ENCODE data around the gene MAP3K14. TPM values are rescaled to one million over a fixed set of nuclear protein-coding genes. Genes with fewer than 3 reads are reported as not detected.

Gene MAP3K14
- total RNA-seq, 1 experiment from 2014 or later: 10.0 TPM

- Mint-ChIP-seq H3K4me1 (ENCODE audit: low read depth, unreplicated experiment) (no peaks in the 10 kb centered on the region), H3K27me3 (ENCODE audit: insufficient read depth, unreplicated experiment) (no peaks in the 10 kb centered on the region), H3K36me3 (ENCODE audit: insufficient read depth, unreplicated experiment) (no peaks in the 10 kb centered on the region), H3K27ac (ENCODE audit: unreplicated experiment) (no peak overlapping the region), H3K4me3 (ENCODE audit: unreplicated experiment) (no peak overlapping the region), H3K9me3 (ENCODE audit: unreplicated experiment) (no peaks in the 10 kb centered on the region)
- Histone ChIP-seq H3K36me3 (ENCODE audit: control insufficient read depth, insufficient read depth, low read length) (no peaks in the 10 kb centered on the region), H3K4me1 (no peaks in the 10 kb centered on the region), H3K4me3 (ENCODE audit: low read depth, low read length) (no peak overlapping the region), H3K9me3 (no peaks in the 10 kb centered on the region), H3K27me3 (replicated peaks; ENCODE audit: control insufficient read depth, insufficient read depth, low read length) (no peaks in the 10 kb centered on the region)
- POLR2A ChIA-PET: interaction anchor here (0.6 kb wide), 1 partner anchor 8 kb away, joined by 3 read pairs; no protein-coding TSS in a partner anchor
- TF ChIP-seq CTCF (IDR thresholded peaks at IDR 0.05; ENCODE audit: insufficient read depth in 1 of 2, low read depth in 1 of 2, low read length in 1 of 2, severe bottlenecking in 1 of 2, unreplicated experiment in 1 of 2): no peak
- no peak for DNase-seq
- intact Hi-C loops (cut with micrococcal nuclease; ENCODE audit: unreplicated experiment): no loop called here
- CTCF ChIA-PET: no interaction called here
- BruUV-seq (replicated peaks): no TSS peak
These were observed 46.7 kb upstream of the MAP3K14 start for GRCh38 chr17:45363498-45363897.

GRCh38 chr17:45361976-45362375 is 45.2 kb upstream of the MAP3K14 start:
- BruUV-seq (replicated peaks): no TSS peak
- Histone ChIP-seq H3K27me3 (replicated peaks; ENCODE audit: control insufficient read depth, insufficient read depth, low read length) (no peaks in the 10 kb centered on the region), H3K9me3 (no peaks in the 10 kb centered on the region; the same call in 1 of the 2 replicates), H3K36me3 (ENCODE audit: control insufficient read depth, insufficient read depth, low read length) (no peaks in the 10 kb centered on the region), H3K4me3 (ENCODE audit: low read depth, low read length) (no peak overlapping the region), H3K4me1 (no peaks in the 10 kb centered on the region)
- TF ChIP-seq CTCF (IDR thresholded peaks at IDR 0.05; ENCODE audit: insufficient read depth in 1 of 2, low read depth in 1 of 2, low read length in 1 of 2, severe bottlenecking in 1 of 2, unreplicated experiment in 1 of 2): no peak
- no peak overlapping the region for H3K27ac Mint-ChIP-seq (ENCODE audit: unreplicated experiment)
- intact Hi-C loops (cut with micrococcal nuclease; ENCODE audit: unreplicated experiment): no loop called here
- H3K27me3 Mint-ChIP-seq (ENCODE audit: insufficient read depth, unreplicated experiment): no peaks in the 10 kb centered on the region
- no peaks in the 10 kb centered on the region for H3K9me3 Mint-ChIP-seq (ENCODE audit: unreplicated experiment)
- no peaks in the 10 kb centered on the region for H3K4me1 Mint-ChIP-seq (ENCODE audit: low read depth, unreplicated experiment)
- POLR2A ChIA-PET: interaction anchor here (0.7 kb wide), 1 partner anchor 62 kb away, joined by 5 read pairs; no protein-coding TSS in a partner anchor
- no peak overlapping the region for H3K4me3 Mint-ChIP-seq (ENCODE audit: unreplicated experiment)
- H3K36me3 Mint-ChIP-seq (ENCODE audit: insufficient read depth, unreplicated experiment): no peaks in the 10 kb centered on the region
- CTCF ChIA-PET: no interaction called here
- no peak for DNase-seq

DNA sequence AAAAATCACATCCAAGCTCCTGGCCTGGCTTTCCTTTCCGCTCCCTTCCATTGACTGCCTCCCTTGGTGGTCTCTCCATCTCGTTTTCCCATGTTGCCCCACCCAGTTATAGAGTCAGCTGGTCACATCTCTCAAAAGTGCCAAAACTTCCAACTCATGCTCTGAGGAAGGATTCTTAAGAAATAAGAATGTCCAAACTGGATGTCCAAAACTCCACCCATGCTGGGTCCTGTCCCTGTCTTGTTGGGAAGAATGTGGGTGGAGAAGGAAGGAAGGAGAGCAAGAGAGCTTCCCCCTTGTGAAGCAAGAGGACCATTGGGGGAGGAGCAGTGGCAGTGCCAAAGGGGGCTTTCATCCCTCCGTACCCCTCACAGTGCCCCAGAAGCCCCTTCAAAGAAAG is 44.6 kb upstream of the MAP3K14 start:
- no peaks in the 10 kb centered on the region for H3K4me1 Mint-ChIP-seq (ENCODE audit: low read depth, unreplicated experiment)
- TF ChIP-seq CTCF (IDR thresholded peaks at IDR 0.05; ENCODE audit: insufficient read depth in 1 of 2, low read depth in 1 of 2, low read length in 1 of 2, severe bottlenecking in 1 of 2, unreplicated experiment in 1 of 2): no peak
- no peaks in the 10 kb centered on the region for H3K27me3 Mint-ChIP-seq (ENCODE audit: insufficient read depth, unreplicated experiment)
- CTCF ChIA-PET: no interaction called here
- intact Hi-C loops (cut with micrococcal nuclease; ENCODE audit: unreplicated experiment): no loop called here
- POLR2A ChIA-PET: interaction anchor here (0.7 kb wide), 1 partner anchor 62 kb away, joined by 5 read pairs; no protein-coding TSS in a partner anchor
- no peak for DNase-seq
- H3K9me3 Mint-ChIP-seq (ENCODE audit: unreplicated experiment): no peaks in the 10 kb centered on the region
- no peak overlapping the region for H3K4me3 Mint-ChIP-seq (ENCODE audit: unreplicated experiment)
- Histone ChIP-seq H3K9me3 (no peaks in the 10 kb centered on the region; the same call in 1 of the 2 replicates), H3K4me3 (ENCODE audit: low read depth, low read length) (no peak overlapping the region), H3K4me1 (no peaks in the 10 kb centered on the region), H3K36me3 (ENCODE audit: control insufficient read depth, insufficient read depth, low read length) (no peaks in the 10 kb centered on the region), H3K27me3 (replicated peaks; ENCODE audit: control insufficient read depth, insufficient read depth, low read length) (no peaks in the 10 kb centered on the region)
- no TSS peak for BruUV-seq (replicated peaks)
- H3K27ac Mint-ChIP-seq (ENCODE audit: unreplicated experiment): no peak overlapping the region
- H3K36me3 Mint-ChIP-seq (ENCODE audit: insufficient read depth, unreplicated experiment): no peaks in the 10 kb centered on the region

Measured in Caco-2 (cell line).